WTC11 (cell line): ENCODE results near the gene MKX. TPM values are rescaled to one million over a fixed set of nuclear protein-coding genes. Genes with fewer than 3 reads are reported as not detected.

Experiments used
- AFF4 ChIP-seq: sonication (generic); formaldehyde crosslinking; IDR thresholded peaks from 2 replicates; pipeline ENCODE4 v1.8.1; 2023; ENCODE audit warnings: mild to moderate bottlenecking, missing genetic modification reagents, borderline replicate concordance
- E2F4 ChIP-seq: sonication (generic); formaldehyde crosslinking; IDR thresholded peaks from 2 replicates; pipeline ENCODE4 v1.8.1; 2022; ENCODE audit warnings: low read depth, mild to moderate bottlenecking, moderate library complexity, missing genetic modification reagents, borderline replicate concordance
- FOXK1 ChIP-seq: sonication (generic); formaldehyde crosslinking; IDR thresholded peaks from 2 replicates; pipeline ENCODE4 v1.8.0; 2022; ENCODE audit warnings: mild to moderate bottlenecking, moderate library complexity, missing genetic modification reagents
- GRHL2 ChIP-seq: fragments of 250-450 bp; sonication (Bioruptor Pico); IDR thresholded peaks from 2 replicates; pipeline ENCODE4 v1.8.0; 2022; ENCODE audit warnings: mild to moderate bottlenecking, moderate library complexity; ENCODE audit not compliant: insufficient replicate concordance, severe bottlenecking
- IRF2 ChIP-seq: sonication (generic); formaldehyde crosslinking; IDR thresholded peaks from 2 replicates; pipeline ENCODE4 v1.8.0; 2022; ENCODE audit warnings: low read depth, missing genetic modification reagents, borderline replicate concordance
- MAX ChIP-seq: sonication (generic); formaldehyde crosslinking; IDR thresholded peaks from 2 replicates; pipeline ENCODE4 v1.8.0; 2022; ENCODE audit warnings: mild to moderate bottlenecking, missing genetic modification reagents
- PREB ChIP-seq: sonication (generic); formaldehyde crosslinking; IDR thresholded peaks from 2 replicates; pipeline ENCODE4 v1.8.1; 2022; ENCODE audit warnings: mild to moderate bottlenecking, missing genetic modification reagents, moderate library complexity, borderline replicate concordance
- STAT6 ChIP-seq: sonication (generic); formaldehyde crosslinking; conservative IDR thresholded peaks from 2 replicates; pipeline ENCODE4 v1.8.1; 2023; ENCODE audit warnings: mild to moderate bottlenecking, low read depth, missing genetic modification reagents, moderate library complexity
- TEAD1 ChIP-seq: sonication (generic); formaldehyde crosslinking; IDR thresholded peaks from 2 replicates; pipeline ENCODE4 v1.8.0; 2022; ENCODE audit warnings: mild to moderate bottlenecking, missing genetic modification reagents
- TEAD4 ChIP-seq: sonication (generic); formaldehyde crosslinking; IDR thresholded peaks from 2 replicates; pipeline ENCODE4 v1.8.0; 2022; ENCODE audit warnings: mild to moderate bottlenecking, missing genetic modification reagents
- USF1 ChIP-seq: sonication (generic); formaldehyde crosslinking; IDR thresholded peaks from 2 replicates; pipeline ENCODE4 v1.8.0; 2022; ENCODE audit warnings: mild to moderate bottlenecking, missing genetic modification reagents
- ZBTB21 ChIP-seq: sonication (generic); formaldehyde crosslinking; IDR thresholded peaks from 2 replicates; pipeline ENCODE4 v1.8.1; 2023; ENCODE audit warnings: mild to moderate bottlenecking, missing genetic modification reagents, borderline replicate concordance
- ZNF121 ChIP-seq: sonication (generic); formaldehyde crosslinking; IDR thresholded peaks from 2 replicates; pipeline ENCODE4 v1.8.0; 2023; ENCODE audit warnings: missing genetic modification reagents
- ZNF416 ChIP-seq: fragments of 250-450 bp; sonication (Bioruptor Pico); IDR thresholded peaks from 2 replicates; pipeline ENCODE4 v1.9.0; 2021; ENCODE audit warnings: mild to moderate bottlenecking, inconsistent platforms
- ZNF423 ChIP-seq: fragments of 250-450 bp; sonication (Bioruptor Pico); IDR thresholded peaks from 2 replicates; pipeline ENCODE4 v2.1.2; 2022; ENCODE audit warnings: mild to moderate bottlenecking, moderate library complexity
- ZNF512 ChIP-seq: sonication (generic); formaldehyde crosslinking; IDR thresholded peaks from 2 replicates; pipeline ENCODE4 v1.8.1; 2022; ENCODE audit warnings: missing genetic modification reagents, borderline replicate concordance
- total RNA-seq: library from RNA; stranded (reverse); gene quantifications from 3 replicates; pipeline ENCODE4 v1.2.3, GENCODE V29; 2021

MKX gene
- total RNA-seq, 1 experiment from 2014 or later = 1.2 TPM

- TF ChIP-seq E2F4 (CRISPR knock-in tag) (no peak), ZNF121 (CRISPR knock-in tag) (no peak), USF1 (CRISPR knock-in tag) (no peak), AFF4 (CRISPR knock-in tag) (no peak), ZBTB21 (no peak), ZNF423 (no peak), ZNF512 (CRISPR knock-in tag) (no peak), ZNF416 (no peak), PREB (CRISPR knock-in tag) (no peak), STAT6 (CRISPR knock-in tag) (no peak), IRF2 (CRISPR knock-in tag) (no peak), GRHL2 (CRISPR knock-in tag) (no peak), MAX (no peak), TEAD4 (CRISPR knock-in tag) (no peak), FOXK1 (no peak), TEAD1 (CRISPR knock-in tag) (no peak)
These were observed 927 bp upstream of the MKX start (continued) for GRCh38 chr10:27746397-27747095.
